HG03025 (cell line): ENCODE data around the gene NOS1AP.
"Not testable (repeated sequence)": the region's sequence is repeated elsewhere in the genome, so short reads cannot be mapped to it uniquely, and the experiment has no call there.

ENCODE experiments used
- ATAC-seq: cut with Tn5 transposase; IDR thresholded peaks from one replicate; pipeline ENCODE4 v1.9.1; 2021; ENCODE audit warnings: mild to moderate bottlenecking, moderate library complexity; ENCODE audit not compliant: unreplicated experiment, low FRiP score

The NOS1AP gene

DNA sequence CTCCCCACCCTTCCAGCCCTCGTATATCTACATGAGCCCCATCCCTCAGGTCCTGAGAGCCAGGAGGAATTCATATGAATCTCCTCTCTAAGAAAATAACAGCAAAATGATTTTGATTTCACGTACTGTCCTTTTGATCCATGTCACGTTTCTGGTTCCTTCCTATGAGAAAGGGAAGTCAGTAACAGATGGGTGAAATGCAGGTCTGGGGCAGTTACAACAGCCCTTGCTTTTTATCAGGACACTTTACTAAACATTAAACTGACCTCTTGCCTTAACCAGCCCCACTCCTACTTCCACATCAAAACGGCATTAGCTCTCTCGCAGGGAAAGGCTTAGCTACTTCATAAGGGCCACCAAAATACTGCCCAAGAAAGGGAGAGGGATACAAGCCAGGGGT lies 248.1 kb downstream of the NOS1AP start:
- ATAC-seq: no peak

DNA sequence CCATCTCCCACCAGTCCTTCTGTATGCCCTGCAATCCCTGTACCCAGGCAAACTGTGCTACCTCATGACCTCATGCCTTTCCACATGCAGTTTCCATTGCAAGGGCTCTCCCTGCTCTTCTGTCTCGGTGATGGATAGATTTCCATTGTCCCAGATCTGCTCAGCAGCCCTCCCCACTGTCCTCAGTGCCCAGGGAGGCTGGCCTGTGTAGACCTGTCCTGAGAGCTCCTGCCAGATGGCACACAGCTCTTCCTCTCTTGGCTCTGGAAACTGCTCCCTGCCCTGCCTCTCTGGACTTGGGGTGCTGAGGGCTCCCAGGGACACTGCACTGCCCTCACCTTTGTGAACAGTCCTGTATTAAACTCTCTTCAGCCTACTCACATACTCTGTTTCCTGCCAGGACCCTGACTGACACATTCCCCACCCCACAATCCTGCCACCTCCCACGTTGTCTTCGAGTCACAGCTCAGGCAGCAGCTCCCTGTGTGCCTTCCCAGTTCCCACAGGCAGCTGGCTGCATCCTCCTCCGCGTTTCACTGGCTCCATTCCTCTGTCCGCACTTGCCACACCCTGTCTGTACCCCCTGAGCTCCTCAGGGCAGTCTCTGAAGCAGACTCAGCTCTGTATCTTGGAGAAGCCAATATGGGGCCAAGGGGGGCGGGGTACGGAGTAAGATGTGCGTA lies 250.1 kb downstream of the NOS1AP start:
- ATAC-seq: no peak

- no peak for ATAC-seq
Observed at GRCh38 chr1:162321809-162322422, 252.4 kb downstream of the NOS1AP start.

DNA sequence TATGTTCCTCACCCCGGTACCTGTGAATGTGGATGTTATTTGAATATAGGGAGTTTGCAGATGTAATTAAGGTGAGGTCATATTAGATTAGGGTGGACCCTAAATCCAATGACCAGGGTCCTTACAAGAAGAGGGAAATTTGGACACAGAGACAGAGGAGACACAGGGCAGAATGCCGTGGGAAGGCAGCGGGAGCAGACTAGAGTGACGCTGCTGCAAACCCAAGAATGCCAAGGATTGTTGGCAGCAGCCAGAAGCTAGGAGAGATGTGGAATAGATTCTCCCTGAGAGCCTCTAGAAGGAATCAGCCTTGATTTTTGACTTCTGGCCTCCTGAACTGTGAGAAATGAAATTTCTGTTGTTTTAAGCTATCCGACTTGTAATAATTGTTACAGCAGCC lies 253.5 kb downstream of the NOS1AP start:
- no peak for ATAC-seq

GRCh38 chr1:162324396-162324795 lies 254.9 kb downstream of the NOS1AP start:
- no peak for ATAC-seq

- no peak for ATAC-seq
Observed at GRCh38 chr1:162326559-162326958, 257.1 kb downstream of the NOS1AP start.

DNA sequence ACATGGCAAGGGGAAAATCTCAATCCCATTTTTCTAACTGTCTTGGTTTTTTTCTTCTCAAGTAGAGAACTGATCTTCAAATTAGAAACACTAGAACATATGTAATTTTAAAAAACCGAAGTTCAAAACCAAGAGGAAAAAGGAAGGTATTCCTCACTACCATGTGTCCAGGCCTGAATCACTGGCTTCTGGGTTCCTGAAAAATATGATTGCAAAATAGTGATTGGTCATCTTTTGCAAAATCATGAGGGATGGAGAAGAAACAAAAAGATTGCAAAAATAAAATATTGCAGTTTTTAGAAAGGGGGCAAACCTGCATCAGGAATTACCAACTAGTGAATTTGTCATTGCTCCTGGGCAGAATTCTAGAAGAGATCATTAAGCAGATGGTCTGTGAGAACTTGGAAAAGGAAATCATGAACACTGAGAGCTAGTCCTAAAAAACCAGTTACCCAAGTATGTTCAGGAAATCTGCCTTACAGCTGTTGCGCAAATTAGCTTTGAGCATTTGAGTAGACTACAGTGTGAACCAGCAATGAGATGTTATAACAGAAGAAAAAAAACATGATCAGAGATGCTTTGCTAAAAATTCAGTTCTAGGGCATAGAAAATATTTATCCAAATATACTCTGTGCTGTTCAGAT lies 257.8 kb downstream of the NOS1AP start:
- no peak for ATAC-seq

DNA sequence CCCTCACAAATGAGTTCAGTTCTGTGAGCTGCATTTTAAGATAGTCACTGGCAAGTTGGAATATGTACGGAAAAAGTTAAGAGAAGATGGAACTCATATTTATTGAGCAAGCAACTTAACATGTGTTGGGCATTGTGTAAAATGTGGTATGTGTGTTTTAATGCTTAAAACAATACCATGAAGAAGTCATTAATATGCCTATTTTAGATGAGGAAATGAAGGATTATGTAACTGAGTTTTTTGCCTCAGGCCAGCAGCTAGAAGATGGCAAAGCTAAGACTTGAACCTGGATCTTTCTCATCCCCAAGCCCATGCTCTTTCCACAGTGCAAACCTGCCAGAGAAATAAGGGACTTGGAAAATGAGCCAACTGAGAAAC lies 258.3 kb downstream of the NOS1AP start:
- no peak for ATAC-seq

DNA sequence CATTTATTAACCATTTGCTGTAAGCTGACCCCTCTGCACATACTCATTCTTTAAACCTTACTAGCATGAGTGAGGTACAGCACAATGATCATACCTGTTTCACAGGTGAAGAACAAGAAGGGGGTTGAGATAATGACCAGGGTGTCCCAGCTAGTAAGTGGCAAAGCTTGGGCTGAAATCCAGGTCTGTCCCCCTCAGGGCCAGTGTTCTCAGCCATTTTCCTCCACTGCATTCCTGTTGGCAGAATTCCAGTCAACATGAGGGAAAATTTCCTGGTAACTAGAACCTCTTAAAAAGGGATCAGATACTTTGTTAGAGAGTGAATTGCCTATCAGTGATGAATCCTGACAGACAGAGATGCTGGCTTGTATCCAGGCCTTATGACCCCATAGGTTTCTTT lies 259.0 kb downstream of the NOS1AP start:
- no peak for ATAC-seq

DNA sequence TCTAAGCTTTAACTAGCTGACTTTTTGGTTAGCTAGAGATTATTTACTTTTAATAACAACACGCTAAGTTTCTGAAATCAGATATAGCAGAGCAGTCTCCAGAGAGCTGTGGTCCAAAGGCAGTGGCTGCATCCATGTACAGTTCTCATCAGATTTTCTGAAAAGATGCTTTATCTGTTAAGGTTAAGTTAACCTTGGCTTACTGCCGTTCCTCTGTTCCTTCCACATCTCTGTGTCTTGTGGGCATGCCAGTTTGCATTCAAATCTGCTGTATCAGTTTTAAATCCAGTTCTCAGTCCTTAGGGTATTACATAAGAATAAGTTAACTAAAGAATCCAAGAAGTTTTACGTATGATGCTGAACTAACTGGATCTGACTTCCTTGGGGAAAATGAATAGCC lies 260.3 kb downstream of the NOS1AP start:
- ATAC-seq: no peak

GRCh38 chr1:162333991-162334390 lies 264.5 kb downstream of the NOS1AP start:
- no peak for ATAC-seq

- ATAC-seq: no peak
Observed at GRCh38 chr1:162335126-162335525, 265.6 kb downstream of the NOS1AP start.

DNA sequence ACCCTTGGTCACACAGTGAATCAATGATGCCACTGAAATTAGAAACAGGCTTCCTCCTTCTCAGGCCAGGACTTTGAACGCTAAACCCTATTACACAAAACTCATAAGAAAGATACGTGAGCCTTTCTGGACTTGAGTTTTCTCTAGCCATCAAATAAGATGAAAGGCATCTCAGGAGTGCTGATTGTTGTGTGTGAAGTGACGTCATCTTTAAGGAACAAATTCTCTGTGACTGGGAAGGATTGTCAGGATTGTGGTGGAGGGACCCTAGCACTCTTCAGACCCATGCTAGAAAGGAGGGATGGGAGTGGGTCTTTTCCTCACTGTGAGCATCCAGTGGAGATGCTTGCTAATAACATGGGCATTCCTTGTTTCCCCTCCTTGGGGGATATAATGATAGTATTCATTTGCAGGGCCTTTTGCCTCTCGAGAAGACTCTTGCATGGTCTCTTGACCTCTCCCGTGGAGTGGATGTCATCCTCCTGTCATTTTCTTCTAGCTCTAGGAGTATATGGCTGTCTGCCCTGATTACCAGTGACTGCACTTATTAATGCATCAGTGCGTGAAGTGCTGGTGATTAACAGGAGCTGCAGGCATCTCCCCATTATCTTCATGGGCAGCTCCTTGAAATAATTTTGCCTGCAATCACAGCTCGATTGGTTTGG lies 267.3 kb downstream of the NOS1AP start:
- no peak for ATAC-seq

- no peak for ATAC-seq
Observed at GRCh38 chr1:162342452-162342983, 273.0 kb downstream of the NOS1AP start.

- no peak for ATAC-seq
Observed at GRCh38 chr1:162343470-162343869, 274.0 kb downstream of the NOS1AP start.

GRCh38 chr1:162347281-162347680 lies 277.8 kb downstream of the NOS1AP start:
- ATAC-seq: no peak

DNA sequence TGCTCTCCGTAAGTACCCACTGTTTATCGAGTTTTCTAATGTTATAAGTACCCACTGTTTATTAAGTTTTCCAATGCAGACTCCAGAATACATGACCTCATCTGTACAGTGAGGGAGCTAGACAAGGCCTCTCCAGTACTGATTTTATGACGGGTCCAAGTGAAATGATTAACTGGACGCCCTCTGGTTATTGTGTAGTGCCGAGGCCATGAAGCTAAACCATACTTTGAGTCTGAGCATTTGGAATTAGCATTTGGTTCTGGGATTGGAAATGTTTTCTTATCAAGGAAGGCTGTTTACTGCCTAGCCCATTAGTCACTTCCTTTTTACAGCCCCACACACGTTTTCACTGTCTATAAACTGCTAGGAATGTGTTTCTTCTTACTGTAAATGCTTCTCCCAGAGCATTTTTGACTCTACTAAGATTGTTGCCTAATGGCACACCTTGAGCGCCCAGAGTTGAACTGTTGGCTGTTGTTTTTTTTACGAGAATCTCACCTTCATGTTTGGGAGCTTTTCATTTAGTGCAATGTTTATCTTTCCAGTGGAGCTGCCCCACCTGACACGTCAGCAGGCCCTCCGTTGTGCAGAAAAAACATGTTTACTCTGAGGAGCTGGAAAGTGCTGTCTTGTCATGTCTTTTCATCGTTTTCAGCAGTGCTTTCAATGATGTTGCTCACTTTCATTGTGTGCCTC lies 280.3 kb downstream of the NOS1AP start:
- ATAC-seq: no peak

GRCh38 chr1:162351246-162351842 lies 281.9 kb downstream of the NOS1AP start:
- ATAC-seq: no peak

- not testable (repeated sequence) for ATAC-seq
Observed at GRCh38 chr1:162351874-162352273, 282.4 kb downstream of the NOS1AP start.

GRCh38 chr1:162353078-162353477 lies 283.6 kb downstream of the NOS1AP start:
- ATAC-seq: no peak
